Fibroblast of skin of left quadriceps (primary cell): ENCODE measurements around the gene SPACDR.

ENCODE experiments used
- DNase-seq, 2 experiments: peaks; one replicate each; pipeline ENCODE4 v3.0.0-alpha.2; 2013; ENCODE audit warnings: low read depth in 2 of 2

SPACDR gene

GRCh38 chr7:100418930-100419659 is 45.0 kb downstream of the SPACDR start:
- peak in 1 of 2 experiments; percentile 3 for DNase-seq

GRCh38 chr7:100415448-100415847 is 48.6 kb downstream of the SPACDR start:
- DNase-seq: no peak

GRCh38 chr7:100413889-100414288 is 50.2 kb downstream of the SPACDR start:
- no peak for DNase-seq

- no peak for DNase-seq
Observed at GRCh38 chr7:100413346-100413745, 50.7 kb downstream of the SPACDR start.

- no peak for DNase-seq
Observed at GRCh38 chr7:100411101-100411500, 53.0 kb downstream of the SPACDR start.

- DNase-seq: peak; percentile 39 to 48
Observed at GRCh38 chr7:100407285-100408180, 56.5 kb downstream of the SPACDR start.

- peak in 1 of 2 experiments; percentile 4 for DNase-seq
Observed at GRCh38 chr7:100406767-100407166, 57.3 kb downstream of the SPACDR start.
